Measurements from ENCODE around the gene CADPS.

The CADPS gene

DNA sequence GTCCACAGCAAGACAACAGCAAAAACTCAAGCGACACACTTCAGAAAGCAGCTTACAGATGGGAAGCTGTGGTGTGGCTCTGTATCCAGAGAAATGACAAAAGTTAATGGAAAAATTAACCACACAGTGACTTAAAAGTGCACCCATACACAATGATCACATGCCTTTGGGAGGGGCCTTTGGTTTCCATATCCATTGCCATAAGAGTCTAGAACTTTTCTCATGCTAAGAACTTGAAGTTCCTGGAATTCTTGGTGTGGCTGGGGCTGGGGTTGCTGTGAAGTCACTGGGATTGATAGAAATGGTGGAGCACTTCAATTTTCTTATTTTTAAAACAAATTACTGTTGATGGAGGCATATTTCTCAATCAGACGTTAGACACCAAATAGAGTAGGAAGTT, 393.3 kb downstream of the CADPS start:
- no peak for TF ChIP-seq TAF1 (IDR thresholded peaks at IDR 0.05; ENCODE audit: borderline replicate concordance, insufficient read depth, low read length)
- TF ChIP-seq, protein P1, sequence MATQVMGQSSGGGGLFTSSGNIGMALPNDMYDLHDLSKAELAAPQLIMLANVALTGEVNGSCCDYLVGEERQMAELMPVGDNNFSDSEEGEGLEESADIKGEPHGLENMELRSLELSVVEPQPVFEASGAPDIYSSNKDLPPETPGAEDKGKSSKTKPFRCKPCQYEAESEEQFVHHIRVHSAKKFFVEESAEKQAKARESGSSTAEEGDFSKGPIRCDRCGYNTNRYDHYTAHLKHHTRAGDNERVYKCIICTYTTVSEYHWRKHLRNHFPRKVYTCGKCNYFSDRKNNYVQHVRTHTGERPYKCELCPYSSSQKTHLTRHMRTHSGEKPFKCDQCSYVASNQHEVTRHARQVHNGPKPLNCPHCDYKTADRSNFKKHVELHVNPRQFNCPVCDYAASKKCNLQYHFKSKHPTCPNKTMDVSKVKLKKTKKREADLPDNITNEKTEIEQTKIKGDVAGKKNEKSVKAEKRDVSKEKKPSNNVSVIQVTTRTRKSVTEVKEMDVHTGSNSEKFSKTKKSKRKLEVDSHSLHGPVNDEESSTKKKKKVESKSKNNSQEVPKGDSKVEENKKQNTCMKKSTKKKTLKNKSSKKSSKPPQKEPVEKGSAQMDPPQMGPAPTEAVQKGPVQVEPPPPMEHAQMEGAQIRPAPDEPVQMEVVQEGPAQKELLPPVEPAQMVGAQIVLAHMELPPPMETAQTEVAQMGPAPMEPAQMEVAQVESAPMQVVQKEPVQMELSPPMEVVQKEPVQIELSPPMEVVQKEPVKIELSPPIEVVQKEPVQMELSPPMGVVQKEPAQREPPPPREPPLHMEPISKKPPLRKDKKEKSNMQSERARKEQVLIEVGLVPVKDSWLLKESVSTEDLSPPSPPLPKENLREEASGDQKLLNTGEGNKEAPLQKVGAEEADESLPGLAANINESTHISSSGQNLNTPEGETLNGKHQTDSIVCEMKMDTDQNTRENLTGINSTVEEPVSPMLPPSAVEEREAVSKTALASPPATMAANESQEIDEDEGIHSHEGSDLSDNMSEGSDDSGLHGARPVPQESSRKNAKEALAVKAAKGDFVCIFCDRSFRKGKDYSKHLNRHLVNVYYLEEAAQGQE (IDR thresholded peaks at IDR 0.05; ENCODE audit: insufficient read depth in 1 of 2, low read depth in 2 of 2, low read length in 2 of 2), result no peak
- TF ChIP-seq FOXP2 (optimal IDR thresholded peaks at IDR 0.05; ENCODE audit: borderline replicate concordance, extremely low read depth, extremely low read length, insufficient read depth), result no peak
- TF ChIP-seq SIN3A (IDR thresholded peaks at IDR 0.05; ENCODE audit: borderline replicate concordance, insufficient read depth, low read length), result no peak
- TF ChIP-seq POLR2AphosphoS5 (IDR thresholded peaks at IDR 0.05; ENCODE audit: low read depth, low read length), result no peak

DNA sequence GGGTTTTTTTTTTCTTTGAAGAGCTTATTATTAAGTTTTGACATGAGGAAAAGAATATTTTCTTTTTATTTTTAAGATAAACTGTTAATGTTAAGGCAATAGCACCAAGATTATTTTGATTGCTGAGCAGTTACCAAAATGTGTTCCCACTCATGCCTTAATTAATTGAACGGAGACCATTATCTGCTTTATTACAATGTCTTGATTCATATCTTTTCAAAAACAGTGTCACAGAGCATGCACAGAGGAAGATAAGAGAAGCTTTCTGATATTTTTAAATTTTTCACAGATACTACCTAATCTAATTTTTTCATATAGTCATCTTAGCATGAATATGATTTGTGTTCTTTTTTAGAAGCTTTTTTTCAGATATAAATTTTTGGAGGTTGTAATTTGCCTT, 395.2 kb downstream of the CADPS start:
- TF ChIP-seq TAF1 (IDR thresholded peaks at IDR 0.05; ENCODE audit: borderline replicate concordance, insufficient read depth, low read length) (no peak), SIN3A (IDR thresholded peaks at IDR 0.05; ENCODE audit: borderline replicate concordance, insufficient read depth, low read length) (no peak), POLR2AphosphoS5 (IDR thresholded peaks at IDR 0.05; ENCODE audit: low read depth, low read length) (no peak), FOXP2 (optimal IDR thresholded peaks at IDR 0.05; ENCODE audit: borderline replicate concordance, extremely low read depth, extremely low read length, insufficient read depth) (no peak)
- TF ChIP-seq, protein P1 (IDR thresholded peaks at IDR 0.05; ENCODE audit: insufficient read depth in 1 of 2, low read depth in 2 of 2, low read length in 2 of 2), result no peak

DNA sequence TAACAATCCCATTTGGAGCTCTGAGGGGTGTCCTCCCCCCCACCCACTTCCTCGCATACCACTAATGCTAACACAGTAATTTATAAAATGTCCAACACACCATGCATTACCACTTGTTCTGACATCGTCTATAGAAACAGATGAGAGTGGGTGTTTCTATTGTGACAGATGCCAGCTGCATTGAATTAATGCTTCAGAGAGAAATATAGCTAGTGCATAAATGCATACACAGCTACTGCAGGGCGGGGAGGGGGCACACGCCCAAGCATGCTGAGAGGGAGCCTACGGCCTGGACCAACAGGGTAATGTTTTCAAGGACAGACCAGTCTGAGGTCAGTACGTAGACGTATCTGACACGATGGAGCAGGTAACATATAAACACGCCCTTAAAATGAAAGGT, 395.9 kb downstream of the CADPS start:
- TF ChIP-seq POLR2AphosphoS5 (IDR thresholded peaks at IDR 0.05; ENCODE audit: low read depth, low read length) (no peak), TAF1 (IDR thresholded peaks at IDR 0.05; ENCODE audit: borderline replicate concordance, insufficient read depth, low read length) (no peak), FOXP2 (optimal IDR thresholded peaks at IDR 0.05; ENCODE audit: borderline replicate concordance, extremely low read depth, extremely low read length, insufficient read depth) (no peak), SIN3A (IDR thresholded peaks at IDR 0.05; ENCODE audit: borderline replicate concordance, insufficient read depth, low read length) (no peak)
- TF ChIP-seq, protein P1 (IDR thresholded peaks at IDR 0.05; ENCODE audit: insufficient read depth in 1 of 2, low read depth in 2 of 2, low read length in 2 of 2), result no peak

DNA sequence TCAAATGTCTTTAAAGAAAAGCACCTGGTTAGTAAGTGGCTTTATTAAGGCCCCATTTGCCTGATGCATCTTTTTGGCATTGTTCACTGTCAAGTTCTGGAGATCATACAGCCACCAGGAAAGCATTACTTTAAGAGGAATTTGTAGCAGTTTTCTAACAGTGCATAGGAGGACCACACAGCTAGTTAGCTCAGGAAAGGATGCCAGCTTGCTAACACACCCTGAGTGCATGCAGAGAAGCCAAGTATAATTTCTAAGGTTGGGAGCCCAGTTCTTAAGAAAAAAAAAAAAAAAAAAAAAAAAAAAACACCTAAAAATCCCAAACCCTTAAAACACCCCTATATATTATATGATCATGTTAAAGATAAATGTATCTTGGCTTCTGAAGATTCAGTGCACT, 399.9 kb downstream of the CADPS start:
- TF ChIP-seq TAF1 (IDR thresholded peaks at IDR 0.05; ENCODE audit: borderline replicate concordance, insufficient read depth, low read length) (no peak), POLR2AphosphoS5 (IDR thresholded peaks at IDR 0.05; ENCODE audit: low read depth, low read length) (no peak), SIN3A (IDR thresholded peaks at IDR 0.05; ENCODE audit: borderline replicate concordance, insufficient read depth, low read length) (no peak)

GRCh38 chr3:62467966-62468722, 407.1 kb downstream of the CADPS start:
- TF ChIP-seq TAF1 (IDR thresholded peaks at IDR 0.05; ENCODE audit: borderline replicate concordance, insufficient read depth, low read length) (no peak), FOXP2 (optimal IDR thresholded peaks at IDR 0.05; ENCODE audit: borderline replicate concordance, extremely low read depth, extremely low read length, insufficient read depth) (no peak), POLR2AphosphoS5 (IDR thresholded peaks at IDR 0.05; ENCODE audit: low read depth, low read length) (no peak), SIN3A (IDR thresholded peaks at IDR 0.05; ENCODE audit: borderline replicate concordance, insufficient read depth, low read length) (no peak)
- TF ChIP-seq, protein P1 (IDR thresholded peaks at IDR 0.05; ENCODE audit: insufficient read depth in 1 of 2, low read depth in 2 of 2, low read length in 2 of 2), result no peak

All from PFSK-1 (cell line).